NCI-H82 treated with DMSO at 0.1 percent for 48 hours (cell line): Measurements from ENCODE around the gene HEYL.
A peak's percentile ranks its signal among the peaks of the same experiment; 100 is the strongest.

ENCODE experiments used
- DNase-seq: peaks from one replicate; lab custom pipeline; 2025; ENCODE audit not compliant: unreplicated experiment; lab: John Stamatoyannopoulos, UW

HEYL gene

DNA sequence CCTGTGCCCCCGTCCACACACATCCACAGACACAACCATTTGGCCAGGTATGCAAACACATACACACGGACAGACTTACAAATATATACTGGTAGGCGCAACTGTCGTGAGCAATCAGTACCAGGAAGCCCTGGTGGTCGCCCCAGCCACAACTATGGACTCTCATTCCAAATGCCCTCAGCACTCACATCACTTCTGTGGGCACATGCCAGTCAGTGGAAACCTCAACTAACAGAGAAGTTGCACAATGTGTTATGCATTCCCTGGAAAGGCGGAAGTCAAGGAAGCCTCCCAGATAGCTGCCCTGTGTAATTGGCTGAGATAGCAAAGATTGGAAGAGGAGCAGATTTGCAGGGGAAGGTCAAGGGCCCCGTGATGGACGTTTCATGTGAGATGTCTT, 1.4 kb upstream of the HEYL start:
- no peak for DNase-seq

DNA sequence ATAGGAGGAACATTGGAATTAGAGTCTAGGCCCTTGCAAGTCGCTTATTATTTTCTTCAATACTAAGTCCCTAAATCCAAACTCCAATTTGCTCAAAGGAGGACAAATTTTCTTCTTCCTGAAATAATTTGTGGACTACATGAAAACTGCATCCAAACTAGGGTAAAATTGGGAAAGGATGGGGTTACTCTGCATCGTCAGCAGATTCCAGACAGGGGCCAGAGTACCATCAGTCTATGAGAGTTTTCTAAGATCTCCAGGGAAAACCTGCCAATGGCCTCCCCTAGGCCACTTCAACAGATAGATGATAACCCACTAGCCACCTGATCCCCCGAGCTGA, 508 bp downstream of the HEYL start:
- no peak for DNase-seq

DNA sequence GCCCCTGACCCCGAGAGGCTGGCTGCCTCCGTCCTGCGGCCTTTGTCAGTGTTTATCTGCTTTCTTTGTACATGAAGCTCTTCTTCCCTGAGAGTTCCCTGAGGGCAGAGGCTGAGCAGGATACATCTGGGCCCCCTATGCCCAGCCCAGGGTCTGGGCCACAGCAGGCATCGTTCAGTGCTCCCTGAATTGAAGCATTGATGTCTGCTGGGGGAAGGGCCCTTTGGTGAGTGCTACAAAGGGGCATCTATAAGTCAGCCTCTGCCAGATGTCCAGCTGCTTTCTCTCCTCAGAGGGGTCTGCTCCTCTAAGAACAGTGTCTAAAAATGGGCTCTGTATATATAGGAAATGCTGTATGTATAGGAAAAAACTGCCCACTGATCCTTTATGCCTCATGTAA, 2.1 kb downstream of the HEYL start:
- no peak for DNase-seq

DNA sequence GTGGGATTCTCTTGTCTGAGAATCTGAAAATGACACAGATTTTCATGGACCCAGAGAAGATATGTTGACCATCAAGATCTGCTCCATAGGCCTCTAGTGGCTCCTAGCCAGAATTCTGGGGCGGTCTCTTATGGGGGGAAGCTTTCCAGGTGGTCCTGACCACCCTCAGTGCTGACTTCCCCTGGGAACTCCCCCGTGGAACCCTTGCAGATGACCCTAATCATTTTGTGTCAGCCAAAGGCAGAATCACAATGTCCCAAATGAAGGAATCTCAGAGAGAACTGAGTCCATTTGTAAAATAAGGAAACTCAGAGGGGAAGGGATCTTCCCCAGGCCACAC, 3.6 kb downstream of the HEYL start:
- no peak for DNase-seq

DNA sequence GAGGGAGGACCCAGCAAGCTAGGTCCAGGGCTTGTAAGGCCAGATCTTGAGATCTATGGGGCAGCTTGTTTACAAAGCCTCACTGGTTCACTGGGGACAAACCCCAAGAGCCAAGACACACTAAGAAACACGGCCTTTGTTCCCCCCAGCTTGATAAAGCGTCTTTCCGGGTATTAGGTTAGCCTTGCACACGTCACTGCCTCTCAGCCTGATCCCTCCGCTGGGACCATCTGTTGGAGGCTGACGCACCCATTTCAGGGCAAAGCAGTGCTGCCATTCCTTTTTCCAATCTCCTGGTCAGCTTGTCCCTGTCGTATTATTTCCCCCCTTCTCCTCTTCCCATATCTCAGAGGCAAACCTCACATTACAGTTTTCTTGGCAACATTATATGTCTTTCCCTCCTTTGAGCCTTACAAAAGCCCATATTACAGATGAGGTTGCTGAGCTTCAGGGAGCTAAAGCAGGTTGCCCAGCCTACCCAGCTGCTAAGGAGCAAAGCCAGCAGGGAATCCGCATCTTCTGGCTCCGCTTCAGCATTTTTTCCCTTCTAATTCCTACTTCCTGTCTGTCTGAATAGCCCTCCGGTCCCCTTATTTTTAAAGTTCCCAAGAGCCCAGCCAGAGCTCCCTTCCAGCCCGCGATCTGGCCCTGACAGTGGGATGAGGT, 4.1 kb downstream of the HEYL start:
- peak; percentile 89 for DNase-seq

DNA sequence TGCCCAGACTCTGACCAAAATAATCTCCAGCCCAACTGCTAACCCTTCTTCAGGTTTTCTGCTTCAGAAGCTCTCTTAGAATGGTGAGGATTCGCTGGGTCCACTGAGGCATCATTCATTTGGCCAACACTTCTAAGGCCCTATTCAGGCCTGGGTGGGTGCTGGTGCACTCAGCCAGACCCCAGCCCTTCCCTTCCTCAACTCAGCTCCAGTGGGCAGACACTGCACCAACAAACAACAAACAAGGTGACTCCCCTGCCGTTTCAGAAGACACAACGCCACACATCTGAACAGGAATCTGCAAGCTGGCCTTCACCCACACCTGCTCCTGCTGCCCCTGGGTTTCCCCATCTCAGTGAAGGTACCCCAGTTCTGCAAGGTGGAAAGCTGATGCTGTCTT, 6.0 kb downstream of the HEYL start:
- DNase-seq: no peak

DNA sequence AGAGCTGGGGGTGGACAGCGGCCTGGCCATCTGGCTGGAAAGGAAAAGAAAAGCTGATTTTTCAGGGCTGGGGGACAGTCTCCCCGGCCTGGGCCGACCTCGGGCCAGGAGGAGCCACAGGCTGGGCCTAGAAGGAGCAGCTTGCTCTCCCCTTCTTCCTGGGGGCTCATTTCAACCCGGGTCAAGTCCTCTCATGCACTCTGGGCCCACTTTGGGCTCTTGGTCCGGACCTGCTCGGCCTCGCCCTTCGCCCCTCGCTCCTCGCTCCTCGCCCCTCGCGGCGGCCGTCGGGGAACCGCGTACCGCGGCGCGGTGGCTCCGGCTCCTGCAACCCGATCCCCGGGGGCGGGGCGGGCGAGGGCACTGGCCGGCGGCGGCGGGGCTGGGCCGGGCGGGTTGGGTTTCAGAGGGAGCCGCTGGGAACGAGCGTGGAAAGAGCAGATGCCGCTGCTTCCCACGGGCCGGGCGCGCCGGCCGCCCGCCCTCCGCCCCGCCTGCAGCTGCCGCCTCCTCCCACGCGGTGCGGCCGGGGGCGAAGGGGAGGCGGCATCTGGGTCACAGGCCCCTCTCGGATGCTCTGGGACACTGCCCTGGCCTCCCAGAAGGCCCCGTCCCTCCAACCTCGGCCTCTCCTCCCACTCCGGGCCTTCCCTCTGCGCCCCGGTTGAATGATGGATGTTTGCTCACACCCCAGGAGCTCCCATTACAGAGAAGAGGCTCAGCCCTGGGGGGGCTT, 6.6 kb downstream of the HEYL start:
- no peak for DNase-seq

DNA sequence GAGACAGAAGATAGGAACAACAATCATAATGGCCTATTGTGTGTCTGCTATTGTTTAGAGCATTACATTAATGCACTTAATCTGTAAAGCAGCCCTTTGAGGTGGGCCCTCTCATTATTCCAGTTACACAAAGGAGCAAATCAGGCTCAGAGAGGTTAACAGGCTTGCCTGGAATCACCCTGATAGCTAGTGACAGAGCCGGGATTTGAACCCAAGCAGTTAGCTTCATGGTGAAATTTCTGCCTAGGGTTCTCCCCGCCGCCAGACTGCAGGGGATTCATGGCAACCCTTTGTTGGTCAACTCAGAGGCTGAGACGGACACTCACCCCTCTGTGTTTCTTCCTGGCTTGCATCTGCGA, 7.1 kb downstream of the HEYL start:
- no peak for DNase-seq

DNA sequence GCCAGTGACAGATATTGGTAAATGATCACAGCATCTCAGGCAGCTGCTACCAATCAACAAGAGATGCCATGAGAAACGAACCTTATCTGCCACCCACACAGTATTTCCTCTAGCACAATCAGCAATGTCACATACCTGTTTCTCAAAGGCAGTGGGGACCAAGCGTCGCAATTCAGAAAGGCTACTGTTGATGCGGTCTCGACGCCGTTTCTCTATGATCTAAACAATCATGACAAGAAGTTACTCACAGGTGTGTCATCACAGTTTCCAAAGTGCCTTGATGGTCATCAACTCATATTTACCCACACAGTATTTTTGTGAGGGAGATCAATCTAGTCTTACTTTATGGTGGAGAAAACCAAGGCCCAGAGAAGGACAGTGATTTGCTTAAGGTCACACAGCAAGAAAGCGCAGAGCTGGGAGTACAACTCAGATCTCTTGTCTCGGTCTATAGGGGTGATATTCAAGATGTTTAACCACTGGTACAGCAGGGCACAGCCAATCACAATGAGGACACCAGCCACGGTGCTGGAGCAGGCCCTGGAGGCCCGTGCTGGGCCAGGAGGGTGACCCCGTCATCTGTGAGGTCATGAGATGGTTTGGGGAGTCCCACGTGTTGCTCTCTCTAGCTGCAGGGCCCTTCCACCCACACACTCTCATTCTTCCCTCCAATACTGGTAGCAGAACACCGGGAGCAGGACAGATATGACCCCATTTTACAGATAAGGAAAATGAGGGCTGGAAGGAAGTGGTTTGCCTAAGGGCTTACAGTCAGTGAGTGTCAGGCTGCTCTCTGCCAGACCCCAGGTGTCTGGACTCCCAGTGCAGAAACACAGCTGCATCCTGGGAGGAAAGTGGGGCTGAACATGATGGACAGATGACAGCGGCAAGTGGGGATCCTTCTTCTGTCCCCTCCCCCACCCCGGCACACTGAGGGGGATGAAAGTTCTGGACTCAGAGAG, 7.8 kb downstream of the HEYL start:
- no peak for DNase-seq

DNA sequence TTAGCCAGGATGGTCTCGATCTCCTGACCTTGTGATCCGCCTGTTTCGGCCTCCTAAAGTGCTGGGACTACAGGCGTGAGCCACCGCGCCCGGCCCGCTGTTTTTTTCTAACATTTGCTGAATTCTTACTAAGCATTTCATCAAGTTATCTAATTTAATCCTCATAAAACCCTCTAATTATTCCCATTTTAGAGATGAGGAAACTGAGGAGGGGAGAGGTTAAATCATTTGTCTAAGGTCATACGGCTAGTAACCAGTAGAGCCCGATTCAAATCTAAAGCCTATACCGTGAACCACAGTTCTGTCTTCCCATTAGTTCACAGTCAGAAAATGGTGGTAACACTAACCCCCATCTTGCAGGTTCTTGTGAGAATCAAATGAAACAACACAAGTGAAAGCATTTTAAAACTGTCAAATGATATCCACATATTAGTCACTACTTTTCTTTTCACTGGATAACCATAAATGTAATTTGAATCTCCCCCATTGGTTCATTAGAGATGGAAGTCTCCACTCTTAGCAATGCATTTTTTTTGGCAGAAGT, 10.6 kb downstream of the HEYL start:
- DNase-seq: no peak

DNA sequence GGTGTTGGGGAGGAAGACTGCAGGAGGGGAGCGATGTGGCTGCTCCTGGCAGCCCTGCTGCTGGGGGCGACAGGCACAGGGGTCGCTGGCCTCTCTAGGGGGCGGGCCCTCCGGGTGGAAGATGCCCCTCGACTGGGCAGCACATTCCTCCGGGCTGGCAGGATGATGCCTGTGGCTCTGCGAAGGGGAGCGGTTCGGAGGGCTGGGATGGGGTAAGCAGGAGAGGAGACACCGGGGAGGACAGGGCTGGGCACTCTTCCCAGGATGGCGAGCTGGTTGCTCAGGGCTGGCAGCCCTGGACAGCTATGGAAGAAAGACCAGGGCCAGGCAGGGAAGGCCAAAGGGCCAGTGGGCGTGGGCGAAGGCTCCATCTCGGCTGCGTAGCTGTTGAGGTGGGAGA, 12.8 kb downstream of the HEYL start:
- DNase-seq: no peak

DNA sequence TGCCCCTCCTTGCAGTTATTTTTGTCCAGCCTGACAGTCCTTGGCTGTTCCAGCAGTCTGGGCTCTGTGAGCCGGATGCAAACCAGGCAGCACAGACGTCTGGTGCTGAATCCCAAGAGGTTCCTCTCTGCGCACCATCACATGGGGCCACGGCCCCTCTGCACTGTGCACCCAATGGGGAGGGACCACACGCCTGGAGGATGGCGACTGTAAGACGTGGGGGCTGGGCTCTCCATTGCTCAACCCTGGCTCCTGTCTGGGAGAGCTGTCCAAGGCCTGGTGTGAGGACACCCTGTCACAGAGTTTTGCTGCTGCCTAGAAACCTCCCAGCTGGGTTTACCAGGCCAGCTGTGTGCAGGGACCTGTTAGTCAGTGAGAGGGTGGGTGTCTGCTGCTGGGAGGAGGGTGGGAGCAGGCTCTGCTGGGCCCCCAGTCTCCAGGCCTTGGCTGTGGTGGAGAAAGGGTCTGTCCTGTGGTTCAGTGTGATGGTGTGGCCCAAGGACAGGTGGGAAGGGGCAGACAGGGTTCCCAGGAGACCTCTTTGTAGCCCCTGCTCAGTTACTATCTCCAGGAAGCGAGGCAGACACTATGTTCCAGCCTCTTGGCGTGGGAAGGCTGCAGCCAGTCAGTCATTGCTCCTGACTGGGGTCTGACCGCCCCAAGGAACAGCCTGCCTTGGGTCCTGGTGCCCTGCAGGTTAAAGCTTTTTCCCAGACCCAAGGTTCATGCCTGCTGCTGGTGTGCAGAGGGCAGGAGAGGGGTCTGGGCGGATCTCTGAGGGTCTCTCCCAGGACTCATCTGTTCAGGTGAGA, 13.8 kb downstream of the HEYL start:
- DNase-seq: no peak

DNA sequence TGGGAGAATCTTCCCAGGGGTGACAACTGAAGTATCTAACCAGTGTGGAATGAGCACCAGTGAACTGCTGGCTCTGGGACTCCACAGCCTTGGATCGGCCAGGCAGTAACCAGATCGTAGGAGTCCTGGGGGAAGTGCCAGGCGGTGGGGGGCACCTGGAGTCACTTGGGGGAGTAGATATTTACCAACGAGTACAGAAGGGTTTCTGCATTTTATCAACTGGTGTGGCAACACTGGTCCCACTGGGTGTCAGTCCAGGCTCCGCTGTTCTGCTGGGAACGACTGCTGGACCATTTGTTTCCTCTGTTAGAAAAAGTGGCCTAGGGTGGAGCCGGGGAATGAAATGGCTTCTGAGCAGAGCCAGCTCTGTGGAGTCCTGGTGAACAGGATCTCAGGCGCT, 14.4 kb downstream of the HEYL start:
- no peak for DNase-seq

DNA sequence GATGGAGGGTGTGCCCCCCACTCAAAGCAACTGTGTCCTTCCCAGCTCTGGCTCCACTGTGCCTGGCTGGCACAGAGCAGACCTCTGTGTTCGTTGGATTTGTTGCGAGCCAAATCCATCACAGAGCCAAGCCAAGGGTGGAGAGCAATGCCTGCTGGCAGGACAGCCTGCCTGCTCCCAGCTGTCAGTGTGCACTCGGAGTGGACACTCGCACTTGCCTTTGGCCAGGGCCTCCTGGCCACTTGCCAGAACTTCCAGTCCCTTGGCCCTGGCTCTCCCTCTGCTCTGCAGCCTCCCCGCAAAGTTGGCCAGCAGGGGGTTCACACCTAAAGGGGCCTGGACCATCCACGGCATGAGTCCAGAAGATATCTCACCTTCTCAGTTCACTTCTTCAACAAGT, 16.4 kb downstream of the HEYL start:
- no peak for DNase-seq

DNA sequence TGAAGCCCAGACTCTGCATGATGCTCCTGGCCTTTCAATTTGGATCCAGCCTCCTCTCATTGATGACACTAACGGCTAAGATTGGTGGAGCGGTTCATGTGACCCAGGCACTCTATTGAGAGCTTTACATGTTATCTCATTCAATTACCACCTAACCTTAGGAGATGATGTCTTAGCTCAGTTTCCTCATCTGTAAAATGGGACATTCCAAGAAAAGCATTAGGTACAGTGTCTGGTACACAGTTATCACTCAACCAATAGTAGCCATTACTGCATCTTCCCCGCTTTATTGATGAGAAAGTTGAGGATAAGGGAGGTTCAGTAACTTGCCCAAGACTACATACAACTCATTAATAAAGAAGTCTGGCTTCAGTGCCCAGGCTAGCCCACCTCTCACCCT, 17.0 kb downstream of the HEYL start:
- no peak for DNase-seq

DNA sequence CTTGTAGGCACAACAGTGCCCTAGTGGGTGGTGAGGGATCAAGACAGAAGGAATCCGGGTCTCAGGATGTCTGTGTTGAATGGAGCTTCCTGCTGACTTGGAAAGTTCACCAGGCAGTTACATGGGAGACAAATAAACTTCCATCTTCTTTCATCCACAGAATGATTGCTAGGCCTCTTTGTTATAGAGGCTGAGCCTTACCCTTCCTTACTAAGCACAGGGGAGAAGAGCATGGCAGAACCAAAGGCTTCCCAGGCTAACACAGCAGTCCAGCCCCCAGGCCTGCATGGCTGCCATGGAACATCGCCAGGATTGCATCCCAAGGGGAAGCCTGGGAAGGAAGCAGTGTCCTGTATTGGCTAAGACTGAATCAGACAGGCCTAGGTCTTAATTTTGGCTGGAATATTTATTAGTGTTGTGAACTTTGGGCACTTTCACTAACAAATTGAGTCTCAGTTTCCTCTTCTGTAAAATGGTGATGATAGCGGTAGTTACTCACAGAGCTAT, 18.7 kb downstream of the HEYL start:
- no peak for DNase-seq

DNA sequence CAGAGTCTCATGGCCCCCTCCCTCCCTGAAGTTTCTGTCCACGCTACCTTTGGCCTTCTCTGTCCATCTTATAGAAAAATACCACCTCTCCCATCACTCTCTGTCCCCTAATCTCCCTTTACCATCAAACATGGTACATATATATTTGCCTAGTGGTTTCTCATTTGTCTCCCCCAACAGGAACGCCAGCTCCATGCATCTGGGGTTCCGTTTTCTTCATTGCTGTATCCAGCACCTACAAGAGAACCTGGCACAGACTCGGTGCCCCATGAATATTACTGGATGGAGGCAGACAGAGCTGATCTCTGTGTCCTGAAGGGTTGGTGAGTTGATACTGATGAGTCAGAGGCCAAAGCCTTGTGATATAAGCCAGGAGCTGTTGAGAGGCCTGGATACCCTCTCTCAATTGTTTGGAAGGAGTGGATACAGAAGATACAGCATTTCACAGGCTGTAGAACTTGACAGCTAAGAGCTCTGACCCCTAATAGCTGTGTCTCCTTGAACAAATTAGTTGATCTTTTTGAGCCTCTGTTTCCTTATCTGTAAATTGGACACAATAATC, 21.9 kb downstream of the HEYL start:
- DNase-seq: no peak

DNA sequence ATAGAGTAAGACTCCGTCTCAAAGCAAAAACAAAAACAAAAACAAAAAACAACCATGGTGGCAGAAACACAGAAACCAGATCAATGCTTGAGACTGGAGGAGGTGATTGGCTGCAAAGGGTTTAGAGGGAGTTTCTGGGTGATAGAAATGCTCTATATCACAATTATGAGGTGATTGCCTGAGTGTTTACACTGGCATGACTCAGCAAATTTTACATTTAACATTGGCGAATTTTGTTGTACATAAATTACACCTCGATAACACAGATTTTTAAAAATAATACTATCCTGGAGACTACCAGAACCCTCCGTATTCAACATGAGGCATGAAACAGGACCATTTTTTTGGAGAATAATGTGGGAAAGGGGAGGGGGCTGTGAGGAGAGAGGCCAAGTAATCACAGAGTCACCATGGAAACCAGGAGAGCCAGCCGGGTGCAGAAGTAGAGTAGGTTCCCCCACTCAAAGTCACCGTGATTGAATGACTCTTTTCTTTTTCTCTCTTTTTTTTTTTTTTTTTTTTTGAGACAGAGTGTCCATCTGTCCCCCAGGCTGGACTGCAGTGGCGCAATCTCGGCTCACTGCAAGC, 24.3 kb downstream of the HEYL start:
- DNase-seq: no peak

DNA sequence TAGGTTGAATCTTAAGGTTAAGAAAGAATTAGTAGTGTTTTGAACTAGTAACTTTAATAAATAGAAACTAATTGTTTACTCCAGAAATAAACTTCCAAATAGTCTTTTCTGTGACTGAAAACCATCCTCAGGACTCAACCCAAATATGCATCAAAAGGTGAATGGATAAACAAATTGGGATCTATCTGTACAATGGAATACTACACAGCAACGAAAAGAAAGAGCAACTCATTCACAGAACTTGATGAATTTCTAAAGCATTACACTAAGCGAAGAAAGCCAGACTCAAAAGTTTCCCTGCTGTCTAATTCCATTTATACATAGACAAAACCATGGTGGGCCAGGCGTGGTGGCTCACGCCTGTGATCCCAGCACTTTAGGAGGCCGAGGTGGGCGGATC, 25.0 kb downstream of the HEYL start:
- no peak for DNase-seq

DNA sequence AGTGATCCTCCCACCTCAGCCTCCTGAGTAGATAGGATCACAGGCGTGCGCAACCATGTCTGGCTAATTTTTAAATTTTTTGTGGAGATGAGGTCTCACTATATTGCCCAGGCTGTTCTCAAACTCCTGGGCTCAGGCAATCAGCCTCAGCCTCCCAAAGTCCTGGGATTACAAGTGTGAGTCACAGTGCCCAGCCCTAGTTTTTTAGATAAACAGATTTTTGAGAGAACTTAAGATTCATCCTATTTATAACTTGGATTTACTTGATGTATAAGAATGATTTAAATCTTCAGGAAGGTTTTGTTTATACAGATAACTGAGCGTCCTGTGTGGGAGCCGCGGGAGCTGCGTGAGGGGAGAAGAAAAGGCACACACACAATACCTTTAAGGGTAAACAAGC, 26.2 kb downstream of the HEYL start:
- no peak for DNase-seq
